Endodermal cell (in vitro differentiated cells): ENCODE results near the gene ACTR10. TPM values are rescaled to one million over a fixed set of nuclear protein-coding genes. Genes with fewer than 3 reads are reported as not detected.

Source experiments
- DNase-seq: peaks from one replicate; pipeline ENCODE4 v3.0.0-alpha.2; 2017
- H3K27ac ChIP-seq: 2 replicates; pipeline ENCODE4 v1.5.1; 2013; ENCODE audit warnings: mild to moderate bottlenecking, low read depth, low read length, moderate library complexity
- H3K27me3 ChIP-seq: 2 replicates; pipeline ENCODE4 v1.6.1; 2013; ENCODE audit warnings: mild to moderate bottlenecking, low read length, moderate library complexity; ENCODE audit not compliant: insufficient read depth, control insufficient read depth, poor library complexity, severe bottlenecking
- H3K36me3 ChIP-seq: 2 replicates; pipeline ENCODE4 v1.7.0; 2013; ENCODE audit warnings: mild to moderate bottlenecking, low read length, moderate library complexity; ENCODE audit not compliant: control insufficient read depth, insufficient read depth
- H3K4me1 ChIP-seq: one replicate; pipeline ENCODE4 v1.7.0; 2013; ENCODE audit warnings: low read length; ENCODE audit not compliant: control insufficient read depth, insufficient read depth
- H3K4me3 ChIP-seq: 2 replicates; pipeline ENCODE4 v1.5.1; 2013; ENCODE audit warnings: mild to moderate bottlenecking, low read length, moderate library complexity
- H3K9ac ChIP-seq: 2 replicates; pipeline ENCODE4 v1.6.1; 2013; ENCODE audit warnings: mild to moderate bottlenecking, low read length, moderate library complexity; ENCODE audit not compliant: poor library complexity, severe bottlenecking; ENCODE audit errors: extremely low read depth
- H3K9me3 ChIP-seq: 2 replicates; pipeline ENCODE4 v1.6.1; 2013; ENCODE audit warnings: mild to moderate bottlenecking, low read length, moderate library complexity; ENCODE audit not compliant: control insufficient read depth
- H3K27ac Mint-ChIP-seq: 2 replicates; pipeline ENCODE4 v1.8.0; 2020; ENCODE audit warnings: mixed read lengths
- H3K27me3 Mint-ChIP-seq: 2 replicates; pipeline ENCODE4 v1.8.0; 2021; ENCODE audit warnings: mild to moderate bottlenecking, mixed read lengths; ENCODE audit not compliant: insufficient read depth
- H3K36me3 Mint-ChIP-seq: 2 replicates; pipeline ENCODE4 v1.8.0; 2020; ENCODE audit warnings: low read depth, mixed read lengths
- H3K4me1 Mint-ChIP-seq: 2 replicates; pipeline ENCODE4 v1.8.0; 2020; ENCODE audit warnings: mixed read lengths
- H3K4me3 Mint-ChIP-seq: 2 replicates; pipeline ENCODE4 v1.8.0; 2020; ENCODE audit warnings: mild to moderate bottlenecking, moderate library complexity, mixed read lengths
- H3K9me3 Mint-ChIP-seq: 2 replicates; pipeline ENCODE4 v1.8.0; 2020; ENCODE audit warnings: mild to moderate bottlenecking, mixed read lengths
- CTCF ChIP-seq: fragments of 200-600 bp; sonication (generic); conservative IDR thresholded peaks from 2 replicates; pipeline ENCODE4 v1.5.0; 2021; ENCODE audit warnings: antibody characterized with exemption, mild to moderate bottlenecking
- WGBS, 2 experiments: methylation state at CpG; one replicate each; pipeline versions ENCODE4 v1.1.5 to v1.1.7; 2013; ENCODE audit warnings: missing lambda C conversion rate in 2 of 2, mixed read lengths in 1 of 2; ENCODE audit not compliant: insufficient coverage in 1 of 2, insufficient read length in 1 of 2; 5-methylcytosine and 5-hydroxymethylcytosine counted together
- total RNA-seq, 2 donors: library from RNA; stranded (reverse); fragmentation: NEBNext Ultra II Directional in 1 of 2; extraction: Animal tissue kit (Norgen Biotek cat#: 25700) in 1 of 2; gene quantifications; 2 replicates in 1 of 2; 3 replicates in 1 of 2; pipeline ENCODE4 v1.2.1, GENCODE V29; 2021

Gene ACTR10
- total RNA-seq, 2 donors from 2014 or later, result 53.2 to 53.8 TPM

GRCh38 chr14:58171090-58171489 lies 28.9 kb upstream of the ACTR10 start:
- WGBS, 2 experiments, result 22 to 32% methylated on average over 5 to 6 of the region's 6 CpGs
- Histone ChIP-seq H3K9me3 (peaks cover 4% of the 10 kb centered on the region), H3K4me3 (no peak overlapping the region), H3K27ac (no peak overlapping the region), H3K27me3 (no peaks in the 10 kb centered on the region), H3K36me3 (no peaks in the 10 kb centered on the region), H3K4me1 (no peaks in the 10 kb centered on the region), H3K9ac (no peak overlapping the region)
- Mint-ChIP-seq H3K4me3 (no peak overlapping the region), H3K27ac (peak overlapping the region; percentile 80), H3K27me3 (peaks cover 3% of the 10 kb centered on the region), H3K36me3 (no peaks in the 10 kb centered on the region), H3K9me3 (no peaks in the 10 kb centered on the region), H3K4me1 (no peaks in the 10 kb centered on the region)
- DNase-seq, result peak; percentile 96
- no peak for TF ChIP-seq CTCF

GRCh38 chr14:58177125-58177524 lies 22.8 kb upstream of the ACTR10 start:
- Mint-ChIP-seq H3K36me3 (no peaks in the 10 kb centered on the region), H3K9me3 (no peaks in the 10 kb centered on the region), H3K27me3 (peaks cover 3% of the 10 kb centered on the region), H3K27ac (no peak overlapping the region), H3K4me3 (no peak overlapping the region), H3K4me1 (no peaks in the 10 kb centered on the region)
- no peak for DNase-seq
- no peak overlapping the region for H3K27ac ChIP-seq
- H3K27me3 ChIP-seq, result no peaks in the 10 kb centered on the region
- no peak overlapping the region for H3K4me3 ChIP-seq
- WGBS, 2 experiments, result 92 to 94% methylated on average over 3 to 5 of the region's 5 CpGs
- H3K36me3 ChIP-seq, result no peaks in the 10 kb centered on the region
- no peak for TF ChIP-seq CTCF
- peaks cover under 1% of the 10 kb centered on the region for H3K9me3 ChIP-seq
- no peaks in the 10 kb centered on the region for H3K4me1 ChIP-seq
- no peak overlapping the region for H3K9ac ChIP-seq

- no peak overlapping the region for H3K27ac Mint-ChIP-seq
These were observed 10.8 kb upstream of the ACTR10 start for GRCh38 chr14:58189176-58189575.

More at GRCh38 chr14:58189176-58189575, 10.8 kb upstream of the ACTR10 start:
- Histone ChIP-seq H3K27ac (no peak overlapping the region), H3K27me3 (no peaks in the 10 kb centered on the region), H3K4me1 (no peaks in the 10 kb centered on the region), H3K9me3 (no peaks in the 10 kb centered on the region), H3K36me3 (no peaks in the 10 kb centered on the region), H3K9ac (no peak overlapping the region), H3K4me3 (no peak overlapping the region)
- DNase-seq, result no peak
- Mint-ChIP-seq H3K27me3 (peaks cover 7% of the 10 kb centered on the region), H3K4me3 (no peak overlapping the region), H3K4me1 (peaks cover 7% of the 10 kb centered on the region), H3K36me3 (no peaks in the 10 kb centered on the region), H3K9me3 (no peaks in the 10 kb centered on the region)
- no peak for TF ChIP-seq CTCF
- WGBS, 2 experiments, result 80 to 83% methylated on average over 1 to 2 of the region's 2 CpGs
